SK-MEL-5 (cell line): ENCODE measurements around the gene FIP1L1. TPM values are rescaled to one million over a fixed set of nuclear protein-coding genes. Genes with fewer than 3 reads are reported as not detected.
A peak's percentile ranks its signal among the peaks of the same experiment; 100 is the strongest.
"Not testable (repeated sequence)": the region's sequence is repeated elsewhere in the genome, so short reads cannot be mapped to it uniquely, and the experiment has no call there.

Source experiments
- DNase-seq: peaks from one replicate; pipeline ENCODE4 v3.0.0-alpha.2; 2016; ENCODE audit warnings: low read depth, low spot score
- in situ Hi-C: cut with HindIII; loops from 2 replicates; pipeline ENCODE4 v1.10.0; 2016; ENCODE audit warnings: low sequenced_read_pairs, high pct_unique_total_duplicates, low pct_unique_long_range_greater_than_20kb
- polyA plus RNA-seq, 2 experiments: library from polyadenylated mRNA; depleted of rRNA; stranded (reverse); fragments of >200 nt; gene quantifications; 2 replicates each; pipeline ENCODE4 v1.2.3, GENCODE V29; 2015
- total RNA-seq: library from RNA; depleted of rRNA; stranded (reverse); fragments of >200 nt; shearing (Covaris generic); gene quantifications from 2 replicates; pipeline ENCODE4 v1.2.3, GENCODE V29; 2014; rRNA removed

FIP1L1 gene
- total RNA-seq: 65.7 and 66.5 TPM in 2 replicates
- polyA plus RNA-seq (2015; cell fraction: cytosol; rRNA removed): 51.5 and 55.4 TPM in 2 replicates
- polyA plus RNA-seq (2015; cell fraction: nucleus; rRNA removed): 82.1 and 86.3 TPM in 2 replicates

- peak; percentile 88 for DNase-seq
- in situ Hi-C loops: no loop called here
Observed at GRCh38 chr4:53377319-53378170, at the start of gene FIP1L1. FIP1L1 (plus strand) TSS chr4:53377641; CDS start chr4:53377839, 198 bp downstream.

GRCh38 chr4:53334916-53335315 is 42.5 kb upstream of the FIP1L1 start:
- DNase-seq, in situ Hi-C loops: not testable (repeated sequence)

- in situ Hi-C loops, DNase-seq: not testable (repeated sequence)
Observed at GRCh38 chr4:53340145-53340544, 37.3 kb upstream of the FIP1L1 start.

GRCh38 chr4:53346392-53346791 is 31.0 kb upstream of the FIP1L1 start:
- DNase-seq, in situ Hi-C loops: not testable (repeated sequence)

- DNase-seq: peak; percentile 14
Observed at GRCh38 chr4:53346920-53347852, 30.3 kb upstream of the FIP1L1 start.

GRCh38 chr4:53348046-53348445 is 29.4 kb upstream of the FIP1L1 start:
- in situ Hi-C loops: no loop called here
- no peak for DNase-seq

More at GRCh38 chr4:53346920-53347852, 30.3 kb upstream of the FIP1L1 start:
- in situ Hi-C loops: no loop called here

GRCh38 chr4:53349091-53349491 is 28.4 kb upstream of the FIP1L1 start:
- no peak for DNase-seq
- in situ Hi-C loops: no loop called here

- in situ Hi-C loops: no loop called here
- DNase-seq: no peak
Observed at GRCh38 chr4:53354012-53354722, 23.3 kb upstream of the FIP1L1 start.

- in situ Hi-C loops: no loop called here
- no peak for DNase-seq
Observed at GRCh38 chr4:53355930-53356521, 21.4 kb upstream of the FIP1L1 start.

GRCh38 chr4:53361451-53361850 is 16.0 kb upstream of the FIP1L1 start:
- in situ Hi-C loops: no loop called here
- DNase-seq: no peak

GRCh38 chr4:53362093-53362492 is 15.3 kb upstream of the FIP1L1 start:
- in situ Hi-C loops: no loop called here
- DNase-seq: no peak

GRCh38 chr4:53364624-53365023 is 12.8 kb upstream of the FIP1L1 start:
- in situ Hi-C loops: no loop called here

GRCh38 chr4:53365121-53365485 is 12.3 kb upstream of the FIP1L1 start:
- in situ Hi-C loops: no loop called here
- DNase-seq: no peak

More at GRCh38 chr4:53364624-53365023, 12.8 kb upstream of the FIP1L1 start:
- DNase-seq: no peak

GRCh38 chr4:53365486-53366300 is 11.7 kb upstream of the FIP1L1 start, which contains the start of gene SCFD2:
SCFD2 (minus strand) TSS chr4:53366061.
- in situ Hi-C loops: no loop called here

GRCh38 chr4:53366301-53366716 is 11.1 kb upstream of the FIP1L1 start:
- DNase-seq: no peak
- in situ Hi-C loops: no loop called here

More at GRCh38 chr4:53365486-53366300, 11.7 kb upstream of the FIP1L1 start, which contains the start of gene SCFD2:
- DNase-seq: peak; percentile 96

GRCh38 chr4:53367721-53368120 is 9.7 kb upstream of the FIP1L1 start:
- DNase-seq: no peak
- in situ Hi-C loops: no loop called here
